ENCODE results near the gene CDH4. TPM values are rescaled to one million over a fixed set of nuclear protein-coding genes. Genes with fewer than 3 reads are reported as not detected.

The CDH4 gene
- total and polyA plus RNA-seq, 4 donors: 0.06 to 0.10 TPM; not detected in 2

GRCh38 chr20:61576372-61576771, 324.3 kb downstream of the CDH4 start:
- no peak overlapping the region for H3K27ac ChIP-seq (ENCODE audit: low read depth in 1 of 2, low read length in 2 of 2)
- H3K9me3 ChIP-seq (ENCODE audit: control insufficient read depth, low read length): no peaks in the 10 kb centered on the region
- intact Hi-C loops (cut with DNase I): no loop called here
- H3K27me3 ChIP-seq (ENCODE audit: control insufficient read depth in 1 of 2, insufficient read depth in 2 of 2, low read length in 1 of 2): no peaks in the 10 kb centered on the region
- H3K36me3 ChIP-seq (ENCODE audit: control insufficient read depth in 1 of 2, insufficient read depth in 2 of 2, low read length in 1 of 2): no peaks in the 10 kb centered on the region
- DNase-seq (no peak), ATAC-seq (ENCODE audit: low FRiP score) (no peak)
- no peak overlapping the region for H3K4me3 ChIP-seq (ENCODE audit: low read length in 2 of 2)
- WGBS, 2 donors: 80 to 85% methylated on average over 5 of the region's 5 CpGs
- H3K4me1 ChIP-seq (ENCODE audit: control insufficient read depth in 1 of 2, insufficient read depth in 2 of 2, low read length in 2 of 2): no peaks in the 10 kb centered on the region

GRCh38 chr20:61577065-61577464, 325.0 kb downstream of the CDH4 start:
- no peak overlapping the region for H3K4me3 ChIP-seq (ENCODE audit: low read length in 2 of 2)
- WGBS, 2 donors: 93 to 100% methylated on average over 1 of the region's 1 CpG
- intact Hi-C loops (cut with DNase I): no loop called here
- H3K27ac ChIP-seq (ENCODE audit: low read depth in 1 of 2, low read length in 2 of 2): no peak overlapping the region
- H3K9me3 ChIP-seq (ENCODE audit: control insufficient read depth, low read length): no peaks in the 10 kb centered on the region
- no peaks in the 10 kb centered on the region for H3K4me1 ChIP-seq (ENCODE audit: control insufficient read depth in 1 of 2, insufficient read depth in 2 of 2, low read length in 2 of 2)
- no peak for ATAC-seq (ENCODE audit: low FRiP score)
- no peak for DNase-seq
- no peaks in the 10 kb centered on the region for H3K27me3 ChIP-seq (ENCODE audit: control insufficient read depth in 1 of 2, insufficient read depth in 2 of 2, low read length in 1 of 2)
- no peaks in the 10 kb centered on the region for H3K36me3 ChIP-seq (ENCODE audit: control insufficient read depth in 1 of 2, insufficient read depth in 2 of 2, low read length in 1 of 2)

GRCh38 chr20:61579908-61580307, 327.8 kb downstream of the CDH4 start:
- WGBS, 2 donors: 82 to 87% methylated on average over 7 of the region's 7 CpGs
- H3K27ac ChIP-seq (ENCODE audit: low read depth in 1 of 2, low read length in 2 of 2): no peak overlapping the region
- H3K27me3 ChIP-seq (ENCODE audit: control insufficient read depth in 1 of 2, insufficient read depth in 2 of 2, low read length in 1 of 2): no peaks in the 10 kb centered on the region
- H3K36me3 ChIP-seq (ENCODE audit: control insufficient read depth in 1 of 2, insufficient read depth in 2 of 2, low read length in 1 of 2): no peaks in the 10 kb centered on the region
- no peak for DNase-seq
- ATAC-seq (ENCODE audit: low FRiP score): no peak
- H3K4me3 ChIP-seq (ENCODE audit: low read length in 2 of 2): no peak overlapping the region
- intact Hi-C loops (cut with DNase I): no loop called here
- no peaks in the 10 kb centered on the region for H3K4me1 ChIP-seq (ENCODE audit: control insufficient read depth in 1 of 2, insufficient read depth in 2 of 2, low read length in 2 of 2)
- no peaks in the 10 kb centered on the region for H3K9me3 ChIP-seq (ENCODE audit: control insufficient read depth, low read length)

DNA sequence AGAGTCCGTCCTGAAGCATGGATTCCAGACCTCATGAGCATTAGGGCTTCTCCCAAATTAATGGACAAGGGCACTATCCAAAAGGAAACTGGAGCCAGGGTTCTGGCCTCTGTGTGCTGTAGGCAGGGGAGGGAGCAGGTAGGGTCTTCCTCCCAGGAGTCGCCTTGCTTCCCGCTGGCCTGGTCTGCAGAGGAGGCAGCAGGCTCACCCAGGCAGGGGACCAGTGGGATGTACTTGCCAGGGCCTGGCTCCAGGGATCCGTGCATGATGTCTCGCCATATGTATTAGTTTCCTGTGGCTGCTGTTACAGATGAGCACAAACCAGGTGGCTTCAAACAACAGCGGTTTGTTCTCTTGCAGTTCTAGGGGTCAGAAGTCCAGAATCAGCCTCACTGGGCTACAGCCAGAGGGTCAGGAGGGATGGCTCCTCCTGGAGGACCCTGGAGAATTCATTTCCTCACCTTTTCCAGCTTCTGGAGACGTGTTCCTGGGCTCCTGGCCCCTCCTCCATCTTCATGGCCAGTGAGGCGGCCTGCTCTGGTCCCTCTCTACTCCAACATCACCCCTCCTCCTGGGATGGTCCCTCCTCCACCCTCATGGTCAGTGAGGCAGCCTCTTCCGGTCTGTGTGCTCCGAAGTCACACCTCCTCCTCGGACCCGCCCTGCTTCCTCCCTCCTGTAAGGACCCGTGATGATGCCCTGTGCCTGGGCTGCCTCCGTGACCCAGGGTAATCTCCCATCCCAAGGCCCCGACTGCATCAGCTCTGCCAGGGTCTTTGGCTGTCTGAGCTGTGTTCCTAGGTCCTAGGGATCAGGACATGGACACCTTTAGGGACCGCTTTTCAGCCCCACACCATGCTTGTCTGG, 329.1 kb downstream of the CDH4 start:
- Histone ChIP-seq H3K4me3 (ENCODE audit: low read length in 2 of 2) (no peak overlapping the region), H3K36me3 (ENCODE audit: control insufficient read depth in 1 of 2, insufficient read depth in 2 of 2, low read length in 1 of 2) (no peaks in the 10 kb centered on the region), H3K27ac (ENCODE audit: low read depth in 1 of 2, low read length in 2 of 2) (no peak overlapping the region), H3K9me3 (ENCODE audit: control insufficient read depth, low read length) (no peaks in the 10 kb centered on the region), H3K4me1 (ENCODE audit: control insufficient read depth in 1 of 2, insufficient read depth in 2 of 2, low read length in 2 of 2) (no peaks in the 10 kb centered on the region), H3K27me3 (ENCODE audit: control insufficient read depth in 1 of 2, insufficient read depth in 2 of 2, low read length in 1 of 2) (no peaks in the 10 kb centered on the region)
- 66 to 72% methylated on average over 16 of the region's 16 CpGs for WGBS, 2 donors
- no peak for DNase-seq
- intact Hi-C loops (cut with DNase I): no loop called here
- no peak for ATAC-seq (ENCODE audit: low FRiP score)

- H3K27ac ChIP-seq (ENCODE audit: low read depth in 1 of 2, low read length in 2 of 2): no peak overlapping the region
- no peak overlapping the region for H3K4me3 ChIP-seq (ENCODE audit: low read length in 2 of 2)
- intact Hi-C loops (cut with DNase I): no loop called here
- 68 to 70% methylated on average over 13 to 14 of the region's 14 CpGs for WGBS, 2 donors
- DNase-seq: no peak
- no peaks in the 10 kb centered on the region for H3K36me3 ChIP-seq (ENCODE audit: control insufficient read depth in 1 of 2, insufficient read depth in 2 of 2, low read length in 1 of 2)
- H3K9me3 ChIP-seq (ENCODE audit: control insufficient read depth, low read length): no peaks in the 10 kb centered on the region
- no peak for ATAC-seq (ENCODE audit: low FRiP score)
- H3K4me1 ChIP-seq (ENCODE audit: control insufficient read depth in 1 of 2, insufficient read depth in 2 of 2, low read length in 2 of 2): no peaks in the 10 kb centered on the region
- H3K27me3 ChIP-seq (ENCODE audit: control insufficient read depth in 1 of 2, insufficient read depth in 2 of 2, low read length in 1 of 2): no peaks in the 10 kb centered on the region
These were observed 329.7 kb downstream of the CDH4 start for GRCh38 chr20:61581825-61582188.

GRCh38 chr20:61582196-61582923, 330.3 kb downstream of the CDH4 start:
- Histone ChIP-seq H3K4me3 (ENCODE audit: low read length in 2 of 2) (no peak overlapping the region), H3K4me1 (ENCODE audit: control insufficient read depth in 1 of 2, insufficient read depth in 2 of 2, low read length in 2 of 2) (no peaks in the 10 kb centered on the region), H3K9me3 (ENCODE audit: control insufficient read depth, low read length) (no peaks in the 10 kb centered on the region), H3K27ac (ENCODE audit: low read depth in 1 of 2, low read length in 2 of 2) (no peak overlapping the region), H3K36me3 (ENCODE audit: control insufficient read depth in 1 of 2, insufficient read depth in 2 of 2, low read length in 1 of 2) (no peaks in the 10 kb centered on the region), H3K27me3 (ENCODE audit: control insufficient read depth in 1 of 2, insufficient read depth in 2 of 2, low read length in 1 of 2) (no peaks in the 10 kb centered on the region)
- WGBS, 2 donors: 69 to 73% methylated on average over 15 of the region's 15 CpGs
- intact Hi-C loops (cut with DNase I): no loop called here
- ATAC-seq (ENCODE audit: low FRiP score): no peak
- DNase-seq: no peak

- no peaks in the 10 kb centered on the region for H3K9me3 ChIP-seq (ENCODE audit: control insufficient read depth, low read length)
- DNase-seq: no peak
- H3K36me3 ChIP-seq (ENCODE audit: control insufficient read depth in 1 of 2, insufficient read depth in 2 of 2, low read length in 1 of 2): no peaks in the 10 kb centered on the region
- H3K4me3 ChIP-seq (ENCODE audit: low read length in 2 of 2): no peak overlapping the region
- no peak overlapping the region for H3K27ac ChIP-seq (ENCODE audit: low read depth in 1 of 2, low read length in 2 of 2)
- H3K27me3 ChIP-seq (ENCODE audit: control insufficient read depth in 1 of 2, insufficient read depth in 2 of 2, low read length in 1 of 2): no peaks in the 10 kb centered on the region
- ATAC-seq (ENCODE audit: low FRiP score): no peak
- no peaks in the 10 kb centered on the region for H3K4me1 ChIP-seq (ENCODE audit: control insufficient read depth in 1 of 2, insufficient read depth in 2 of 2, low read length in 2 of 2)
- 73 to 74% methylated on average over 9 of the region's 9 CpGs for WGBS, 2 donors
- intact Hi-C loops (cut with DNase I): no loop called here
These were observed 331.3 kb downstream of the CDH4 start for GRCh38 chr20:61583356-61583755.

GRCh38 chr20:61584851-61585250, 332.8 kb downstream of the CDH4 start:
- H3K36me3 ChIP-seq (ENCODE audit: control insufficient read depth in 1 of 2, insufficient read depth in 2 of 2, low read length in 1 of 2): no peaks in the 10 kb centered on the region
- intact Hi-C loops (cut with DNase I): no loop called here
- H3K27me3 ChIP-seq (ENCODE audit: control insufficient read depth in 1 of 2, insufficient read depth in 2 of 2, low read length in 1 of 2): no peaks in the 10 kb centered on the region
- H3K27ac ChIP-seq (ENCODE audit: low read depth in 1 of 2, low read length in 2 of 2): no peak overlapping the region
- DNase-seq (no peak), ATAC-seq (ENCODE audit: low FRiP score) (no peak)
- no peaks in the 10 kb centered on the region for H3K4me1 ChIP-seq (ENCODE audit: control insufficient read depth in 1 of 2, insufficient read depth in 2 of 2, low read length in 2 of 2)
- no peak overlapping the region for H3K4me3 ChIP-seq (ENCODE audit: low read length in 2 of 2)
- H3K9me3 ChIP-seq (ENCODE audit: control insufficient read depth, low read length): no peaks in the 10 kb centered on the region
- 25 to 33% methylated on average over 10 of the region's 10 CpGs for whole genome bisulfite sequencing, 2 donors

DNA sequence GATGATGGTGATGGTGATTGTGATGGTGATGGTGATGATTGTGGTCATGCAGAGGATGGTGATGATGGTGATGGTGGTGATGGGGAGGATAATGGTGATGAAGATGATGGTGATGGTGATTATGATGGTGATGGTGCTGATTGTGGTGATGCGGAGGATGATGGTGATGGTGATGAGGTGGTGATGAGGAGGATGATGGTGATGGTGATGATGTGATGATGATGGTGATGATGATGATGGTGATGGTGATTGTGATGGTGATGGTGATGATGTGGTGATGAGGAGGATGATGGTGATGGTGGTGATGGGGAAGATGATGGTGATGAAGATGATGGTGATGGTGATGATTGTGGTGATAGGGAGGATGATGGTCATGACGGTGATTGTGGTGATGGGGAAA, 333.7 kb downstream of the CDH4 start:
- no peak overlapping the region for H3K27ac ChIP-seq (ENCODE audit: low read depth in 1 of 2, low read length in 2 of 2)
- H3K9me3 ChIP-seq (ENCODE audit: control insufficient read depth, low read length): no peaks in the 10 kb centered on the region
- no peaks in the 10 kb centered on the region for H3K27me3 ChIP-seq (ENCODE audit: control insufficient read depth in 1 of 2, insufficient read depth in 2 of 2, low read length in 1 of 2)
- H3K4me1 ChIP-seq (ENCODE audit: control insufficient read depth in 1 of 2, insufficient read depth in 2 of 2, low read length in 2 of 2): no peaks in the 10 kb centered on the region
- H3K36me3 ChIP-seq (ENCODE audit: control insufficient read depth in 1 of 2, insufficient read depth in 2 of 2, low read length in 1 of 2): no peaks in the 10 kb centered on the region
- 92 to 95% methylated on average over 2 of the region's 2 CpGs for WGBS, 2 donors
- DNase-seq: no peak
- no peak overlapping the region for H3K4me3 ChIP-seq (ENCODE audit: low read length in 2 of 2)
- intact Hi-C loops (cut with DNase I): no loop called here
- ATAC-seq (ENCODE audit: low FRiP score): no peak
